HG02623 (cell line): ENCODE data around the gene CCSAP.
"Not testable (repeated sequence)": the region's sequence is repeated elsewhere in the genome, so short reads cannot be mapped to it uniquely, and the experiment has no call there.

Experiments
- ATAC-seq: cut with Tn5 transposase; IDR thresholded peaks from one replicate; pipeline ENCODE4 v1.9.1; 2021; ENCODE audit warnings: moderate library complexity; ENCODE audit not compliant: unreplicated experiment

The CCSAP gene

DNA sequence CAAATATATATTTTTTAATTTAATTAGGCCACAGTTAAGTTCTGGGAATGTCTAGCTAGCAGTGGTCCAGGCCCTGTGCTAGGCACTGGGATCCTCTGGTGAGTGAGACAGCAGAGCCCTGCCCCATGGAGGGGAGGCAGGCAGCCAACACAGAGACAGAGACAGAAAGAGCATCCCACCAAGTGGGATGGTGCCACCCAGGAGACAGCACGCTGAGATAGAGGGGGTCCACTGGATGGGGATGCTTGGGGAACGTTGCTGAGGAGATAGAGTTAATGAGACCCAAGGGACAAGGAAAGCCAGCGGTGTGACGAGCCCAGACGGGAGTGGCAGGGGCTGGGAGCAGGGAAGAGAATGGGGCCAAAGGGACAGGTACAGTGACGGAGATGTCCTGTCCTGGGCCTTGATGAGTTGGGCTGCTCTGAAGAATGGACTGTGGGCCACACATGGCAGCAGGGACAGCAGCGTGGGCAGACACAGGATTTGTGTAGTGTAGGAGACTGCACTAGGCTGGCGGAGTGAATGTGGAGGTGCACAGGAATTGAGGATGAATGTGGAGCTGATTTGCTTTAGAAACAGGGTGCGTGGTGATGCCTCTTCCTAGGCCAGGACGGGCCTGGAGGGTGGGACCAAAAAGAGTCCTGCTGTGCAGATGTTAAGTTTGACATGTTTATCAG, 49.2 kb downstream of the CCSAP start:
- no peak for ATAC-seq

GRCh38 chr1:229291686-229292085, 51.2 kb downstream of the CCSAP start:
- not testable (repeated sequence) for ATAC-seq

- no peak for ATAC-seq
Observed at GRCh38 chr1:229288516-229288915, 54.3 kb downstream of the CCSAP start.

GRCh38 chr1:229287267-229287666, 55.6 kb downstream of the CCSAP start:
- ATAC-seq, result no peak

DNA sequence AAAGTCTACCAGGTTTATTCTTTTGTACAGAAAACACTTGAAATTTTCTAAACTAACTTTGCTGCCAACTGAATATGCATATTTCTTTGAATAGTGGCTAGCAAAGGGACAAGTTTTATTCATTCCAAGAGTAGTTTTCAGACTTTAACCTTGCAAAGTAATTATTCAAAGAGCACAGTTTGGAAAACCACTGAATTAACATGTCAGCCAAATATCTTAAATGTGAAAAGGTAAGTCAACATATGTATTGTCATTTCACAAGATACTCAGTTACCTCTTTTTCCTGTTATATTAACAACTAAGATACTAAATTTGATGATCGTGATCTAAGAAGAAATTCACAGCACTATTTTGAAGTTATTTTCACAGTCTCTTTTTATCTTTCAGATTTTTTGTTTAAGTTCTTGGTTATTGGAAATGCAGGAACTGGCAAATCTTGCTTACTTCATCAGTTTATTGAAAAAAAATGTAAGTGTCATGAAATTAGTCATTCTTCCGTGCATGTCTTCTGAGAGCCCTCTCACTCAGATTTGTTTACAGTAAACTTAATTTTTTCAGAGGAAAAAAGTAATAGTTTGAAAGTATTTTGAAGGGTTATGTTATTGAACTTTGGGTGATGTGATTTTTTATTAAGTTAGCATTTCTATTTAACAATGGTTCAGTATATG, 56.6 kb downstream of the CCSAP start:
- no peak for ATAC-seq

DNA sequence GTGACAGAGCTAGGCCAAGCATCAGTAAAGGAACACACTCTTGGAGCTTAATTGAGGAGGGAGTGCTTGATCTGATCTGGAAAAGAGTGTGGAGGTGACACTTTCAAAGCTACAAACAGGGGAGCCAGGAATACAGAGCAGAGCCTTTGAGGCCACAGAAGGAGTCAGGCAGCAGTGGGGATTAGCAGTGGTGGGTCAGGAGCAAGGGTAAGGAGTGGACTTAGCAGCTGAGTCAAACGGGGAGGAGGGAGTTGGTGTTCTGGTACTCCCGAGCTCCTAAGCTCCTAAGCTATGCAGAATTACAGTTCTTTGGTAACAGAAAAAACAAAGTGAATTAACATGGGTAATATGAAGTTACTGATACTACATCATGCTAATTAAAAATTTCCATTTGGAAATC, 57.4 kb downstream of the CCSAP start:
- no peak for ATAC-seq

DNA sequence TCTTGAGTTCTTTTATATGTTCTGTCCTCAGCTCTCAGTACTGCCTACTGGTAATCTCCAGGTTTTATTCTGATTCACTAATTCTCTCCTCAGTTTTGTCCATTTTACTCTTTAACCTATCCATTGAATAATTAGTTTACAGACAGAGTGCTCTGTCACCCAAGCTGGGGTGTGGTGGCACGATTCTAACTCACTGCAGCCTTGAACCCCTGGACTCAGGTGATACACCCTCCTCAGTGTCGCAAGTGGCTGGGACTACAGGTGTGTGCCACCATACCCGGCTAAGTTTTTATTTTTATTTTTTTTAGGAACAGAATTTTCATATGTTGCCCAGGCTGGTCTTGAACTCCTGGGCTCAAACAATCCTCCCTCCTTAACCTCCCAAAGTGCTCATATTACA, 58.0 kb downstream of the CCSAP start:
- no peak for ATAC-seq

GRCh38 chr1:229283183-229283611, 59.6 kb downstream of the CCSAP start:
- no peak for ATAC-seq

- no peak for ATAC-seq
Observed at GRCh38 chr1:229282295-229282823, 60.5 kb downstream of the CCSAP start.

- ATAC-seq, result no peak
Observed at GRCh38 chr1:229281339-229281926, 61.4 kb downstream of the CCSAP start.

- ATAC-seq, result no peak
Observed at GRCh38 chr1:229280921-229281320, 61.9 kb downstream of the CCSAP start.

GRCh38 chr1:229280037-229280828, 62.6 kb downstream of the CCSAP start:
- no peak for ATAC-seq

- no peak for ATAC-seq
Observed at GRCh38 chr1:229279242-229279641, 63.6 kb downstream of the CCSAP start.

DNA sequence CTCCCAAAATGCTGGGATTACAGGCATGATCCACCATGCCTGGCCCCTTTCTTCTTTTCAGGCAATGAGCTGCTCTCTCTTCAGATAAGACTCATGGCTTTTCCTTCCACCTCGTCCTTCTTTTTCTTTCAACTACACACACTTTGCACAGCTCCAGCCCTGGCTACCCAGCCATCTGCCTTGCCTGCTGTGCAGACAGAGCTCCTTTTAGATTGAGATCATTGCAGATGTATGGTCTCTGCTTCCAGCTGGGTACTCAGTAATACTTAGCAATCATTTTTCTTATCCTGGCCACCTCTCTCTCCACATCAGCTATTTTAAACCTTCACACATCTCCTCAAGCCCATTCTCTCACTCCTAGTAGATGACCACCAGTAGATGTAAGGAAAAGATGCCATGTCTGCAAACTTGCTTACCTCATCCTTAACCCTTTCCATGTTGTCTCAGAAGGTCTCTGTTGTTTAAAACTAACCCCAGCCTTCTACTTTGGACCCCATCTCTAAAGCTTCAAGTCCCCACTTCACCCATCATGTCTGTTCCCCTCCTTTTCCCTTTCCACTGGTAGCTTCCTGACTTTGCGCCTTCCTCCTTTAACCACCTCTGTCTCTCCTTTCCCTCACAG, 64.6 kb downstream of the CCSAP start:
- no peak for ATAC-seq

GRCh38 chr1:229275005-229275404, 67.8 kb downstream of the CCSAP start:
- no peak for ATAC-seq

DNA sequence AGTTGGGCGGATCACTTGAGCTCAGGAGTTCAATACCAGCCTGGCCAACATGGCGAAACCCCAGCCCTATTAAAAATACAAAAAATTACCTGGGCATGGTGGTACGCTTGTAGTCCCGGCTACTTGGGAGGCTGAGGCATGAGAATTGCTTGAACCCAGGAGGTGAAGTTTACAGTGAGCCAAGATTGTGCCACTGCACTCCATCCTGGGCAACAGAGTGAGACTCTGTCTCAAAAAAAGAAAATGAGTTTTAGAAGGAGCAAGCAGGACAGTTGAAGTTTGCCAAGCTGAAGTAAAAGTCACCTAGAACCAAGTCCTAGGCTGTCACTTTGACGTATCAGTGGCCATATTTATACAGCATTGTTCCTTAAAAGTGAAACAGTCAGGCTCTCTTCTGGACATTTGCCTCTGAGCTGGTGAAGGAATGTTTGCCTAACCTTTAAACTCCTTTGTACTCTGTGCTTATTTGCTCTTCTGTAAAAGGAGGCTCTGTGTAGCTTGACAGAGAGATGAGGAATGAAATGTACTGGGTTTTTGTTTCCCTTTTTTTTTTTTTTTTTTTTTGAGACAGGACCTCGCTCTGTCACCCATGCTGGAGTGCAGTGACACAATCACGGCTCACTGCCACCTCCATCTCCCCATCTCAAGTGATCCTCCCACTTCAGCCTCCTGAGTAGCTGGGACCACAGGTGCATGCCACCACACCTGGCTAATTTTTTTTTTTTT, 69.2 kb downstream of the CCSAP start:
- no peak for ATAC-seq

GRCh38 chr1:229272164-229273158, 70.4 kb downstream of the CCSAP start:
- ATAC-seq, result no peak

DNA sequence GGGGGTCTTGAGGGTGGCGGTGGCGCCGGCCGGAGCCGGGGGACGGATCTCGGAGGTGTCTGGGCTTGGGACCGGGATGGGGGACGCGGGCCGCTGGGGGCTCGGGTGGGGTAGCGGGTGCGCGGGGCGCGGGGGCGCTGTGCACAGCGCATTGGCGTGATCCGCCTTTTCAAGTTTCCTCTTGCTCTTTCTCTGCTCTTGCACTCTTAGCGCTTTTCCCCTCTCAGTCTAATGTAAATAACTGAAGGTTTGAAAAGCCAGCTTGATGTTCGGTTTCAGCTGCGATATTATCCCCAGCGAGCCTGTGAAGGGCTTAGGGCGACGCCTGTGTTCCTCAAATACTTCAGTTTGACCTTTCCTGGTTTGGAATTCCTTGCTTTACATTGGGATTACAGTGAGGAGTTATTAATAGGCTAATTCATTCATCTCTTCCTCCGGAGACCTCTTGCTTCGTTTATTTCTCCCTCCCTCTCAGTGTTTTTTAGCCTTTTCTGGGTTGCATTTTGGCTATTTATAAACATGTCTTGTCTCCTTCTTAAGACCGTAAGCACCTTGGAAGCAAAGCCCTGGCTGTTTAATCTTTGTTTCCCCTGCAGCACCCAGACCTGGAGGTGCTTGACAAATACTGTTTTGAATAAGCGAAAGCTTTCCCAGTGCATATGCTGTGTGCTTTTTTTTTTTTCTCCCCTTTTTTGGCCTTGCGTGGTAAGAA, 71.2 kb downstream of the CCSAP start:
- peak; percentile 36 for ATAC-seq
